HFFc6 (cell line): ENCODE measurements around the gene ART4. TPM values are rescaled to one million over a fixed set of nuclear protein-coding genes. Genes with fewer than 3 reads are reported as not detected.

Experiments used
- DNase-seq: peaks from one replicate; pipeline ENCODE4 v3.0.0-alpha.2; 2018
- H3K27ac Mint-ChIP-seq: 2 replicates; pipeline ENCODE4 v1.8.0; 2020; ENCODE audit warnings: mild to moderate bottlenecking, mixed read lengths
- H3K27me3 Mint-ChIP-seq: 2 replicates; pipeline ENCODE4 v1.8.0; 2021; ENCODE audit warnings: mild to moderate bottlenecking, moderate library complexity, mixed read lengths; ENCODE audit not compliant: insufficient read depth
- H3K36me3 Mint-ChIP-seq: 2 replicates; pipeline ENCODE4 v1.8.0; 2021; ENCODE audit warnings: low read depth, mixed read lengths
- H3K4me1 Mint-ChIP-seq: 2 replicates; pipeline ENCODE4 v1.8.0; 2020; ENCODE audit warnings: low read depth, mixed read lengths
- H3K4me3 Mint-ChIP-seq: 2 replicates; pipeline ENCODE4 v1.8.0; 2020; ENCODE audit warnings: mild to moderate bottlenecking, moderate library complexity, mixed read lengths
- H3K9me3 Mint-ChIP-seq: 2 replicates; pipeline ENCODE4 v1.8.0; 2020; ENCODE audit warnings: mild to moderate bottlenecking, mixed read lengths
- CTCF ChIP-seq: fragments of 200-600 bp; sonication (generic); IDR thresholded peaks from 2 replicates; pipeline ENCODE4 v1.5.0; 2021; ENCODE audit warnings: antibody characterized with exemption, mild to moderate bottlenecking
- total RNA-seq, 6 experiments: library from RNA; stranded (reverse); fragmentation: NEBNext Ultra II Directional; extraction: Animal tissue kit (Norgen Biotek cat#: 25700); gene quantifications; 2 replicates in 1 of 6; 3 replicates in 5 of 6; pipeline ENCODE4 v1.2.3, GENCODE V29; 2021

ART4 gene
- total RNA-seq, 6 experiments from 2014 or later, result not detected

- peak; percentile 86 for DNase-seq
- H3K36me3 Mint-ChIP-seq, result no peaks in the 10 kb centered on the region
- H3K4me1 Mint-ChIP-seq, result peaks cover 54% of the 10 kb centered on the region
- peak overlapping the region; percentile 79 for H3K4me3 Mint-ChIP-seq
- peak overlapping the region; percentile 80 for H3K27ac Mint-ChIP-seq
- no peaks in the 10 kb centered on the region for H3K9me3 Mint-ChIP-seq
- no peaks in the 10 kb centered on the region for H3K27me3 Mint-ChIP-seq
- TF ChIP-seq CTCF, result no peak
These were observed 6.8 kb downstream of the ART4 start for GRCh38 chr12:14836336-14837210.

- Mint-ChIP-seq H3K4me3 (no peak overlapping the region), H3K27ac (no peak overlapping the region), H3K9me3 (no peaks in the 10 kb centered on the region), H3K4me1 (peaks cover 45% of the 10 kb centered on the region), H3K27me3 (no peaks in the 10 kb centered on the region), H3K36me3 (no peaks in the 10 kb centered on the region)
- TF ChIP-seq CTCF, result no peak
- no peak for DNase-seq
These were observed 8.8 kb downstream of the ART4 start for GRCh38 chr12:14834509-14834908.

GRCh38 chr12:14833952-14834351 lies 9.4 kb downstream of the ART4 start:
- Mint-ChIP-seq H3K4me1 (peaks cover 45% of the 10 kb centered on the region), H3K4me3 (no peak overlapping the region), H3K27ac (no peak overlapping the region), H3K27me3 (no peaks in the 10 kb centered on the region), H3K9me3 (no peaks in the 10 kb centered on the region), H3K36me3 (no peaks in the 10 kb centered on the region)
- no peak for DNase-seq
- TF ChIP-seq CTCF, result no peak

GRCh38 chr12:14833336-14833735 lies 10.0 kb downstream of the ART4 start:
- TF ChIP-seq CTCF, result no peak

GRCh38 chr12:14828892-14829291 lies 14.4 kb downstream of the ART4 start:
- no peak overlapping the region for H3K27ac Mint-ChIP-seq
- peaks cover 21% of the 10 kb centered on the region for H3K4me1 Mint-ChIP-seq
- DNase-seq, result no peak
- no peaks in the 10 kb centered on the region for H3K27me3 Mint-ChIP-seq
- H3K4me3 Mint-ChIP-seq, result no peak overlapping the region
- H3K36me3 Mint-ChIP-seq, result no peaks in the 10 kb centered on the region
- no peak for TF ChIP-seq CTCF
- H3K9me3 Mint-ChIP-seq, result no peaks in the 10 kb centered on the region

More at GRCh38 chr12:14833336-14833735, 10.0 kb downstream of the ART4 start:
- DNase-seq, result no peak
- H3K9me3 Mint-ChIP-seq, result no peaks in the 10 kb centered on the region
- no peaks in the 10 kb centered on the region for H3K36me3 Mint-ChIP-seq
- no peak overlapping the region for H3K27ac Mint-ChIP-seq
- H3K4me3 Mint-ChIP-seq, result no peak overlapping the region
- H3K27me3 Mint-ChIP-seq, result no peaks in the 10 kb centered on the region
- H3K4me1 Mint-ChIP-seq, result peaks cover 45% of the 10 kb centered on the region
